ENCODE data around the gene ERVV-1. TPM values are rescaled to one million over a fixed set of nuclear protein-coding genes. Genes with fewer than 3 reads are reported as not detected.

ERVV-1 gene
- total RNA-seq (2022; extraction: Qiagen RNA extraction), result not detected in 5 replicates

GRCh38 chr19:53013621-53014020 lies at the start of gene ERVV-1:
Gene ERVV-1 (plus strand): TSS chr19:53013921. CDS start chr19:53014091, 170 bp downstream.

Other genes starting within 250 kb of the ERVV-1 start
- 0.06 to 0.29 TPM (median 0.24 TPM) in 5 replicates for gene ZNF600, start 227.1 kb upstream of the ERVV-1 start, total RNA-seq (2022; extraction: Qiagen RNA extraction)
- gene ZNF28, start 192.3 kb upstream of the ERVV-1 start, total RNA-seq (2022; extraction: Qiagen RNA extraction), result 0.71 to 1.3 TPM (median 0.83 TPM) in 5 replicates
- 0.27 to 0.91 TPM (median 0.41 TPM) in 5 replicates for gene ZNF468, start 156.3 kb upstream of the ERVV-1 start, total RNA-seq (2022; extraction: Qiagen RNA extraction)
- gene ZNF320, start 116.3 kb upstream of the ERVV-1 start, total RNA-seq (2022; extraction: Qiagen RNA extraction), result not detected in 5 replicates
- gene ZNF888, start 90.5 kb upstream of the ERVV-1 start, total RNA-seq (2022; extraction: Qiagen RNA extraction), result not detected in 5 replicates
- gene ZNF816, start 51.0 kb upstream of the ERVV-1 start, total RNA-seq (2022; extraction: Qiagen RNA extraction), result 0.03 to 0.20 TPM (median 0.12 TPM) in 4 of 5 replicates, not detected in the other
- not detected in 5 replicates for gene ERVV-2, start 30.8 kb downstream of the ERVV-1 start, total RNA-seq (2022; extraction: Qiagen RNA extraction)
- 6.8 to 10.2 TPM (median 7.6 TPM) in 5 replicates for gene ZNF160, start 89.5 kb downstream of the ERVV-1 start, total RNA-seq (2022; extraction: Qiagen RNA extraction)
- not detected in 5 replicates for gene ZNF415, start 119.0 kb downstream of the ERVV-1 start, total RNA-seq (2022; extraction: Qiagen RNA extraction)
- not detected in 5 replicates for gene ZNF347, start 145.1 kb downstream of the ERVV-1 start, total RNA-seq (2022; extraction: Qiagen RNA extraction)
- not detected in 5 replicates for gene ZNF665, start 179.4 kb downstream of the ERVV-1 start, total RNA-seq (2022; extraction: Qiagen RNA extraction)
- not detected in 5 replicates for gene ZNF677, start 241.0 kb downstream of the ERVV-1 start, total RNA-seq (2022; extraction: Qiagen RNA extraction)
- gene VN1R2, start 244.4 kb downstream of the ERVV-1 start, total RNA-seq (2022; extraction: Qiagen RNA extraction), result not detected in 5 replicates